ENCODE measurements around the gene CDH23.

DNA sequence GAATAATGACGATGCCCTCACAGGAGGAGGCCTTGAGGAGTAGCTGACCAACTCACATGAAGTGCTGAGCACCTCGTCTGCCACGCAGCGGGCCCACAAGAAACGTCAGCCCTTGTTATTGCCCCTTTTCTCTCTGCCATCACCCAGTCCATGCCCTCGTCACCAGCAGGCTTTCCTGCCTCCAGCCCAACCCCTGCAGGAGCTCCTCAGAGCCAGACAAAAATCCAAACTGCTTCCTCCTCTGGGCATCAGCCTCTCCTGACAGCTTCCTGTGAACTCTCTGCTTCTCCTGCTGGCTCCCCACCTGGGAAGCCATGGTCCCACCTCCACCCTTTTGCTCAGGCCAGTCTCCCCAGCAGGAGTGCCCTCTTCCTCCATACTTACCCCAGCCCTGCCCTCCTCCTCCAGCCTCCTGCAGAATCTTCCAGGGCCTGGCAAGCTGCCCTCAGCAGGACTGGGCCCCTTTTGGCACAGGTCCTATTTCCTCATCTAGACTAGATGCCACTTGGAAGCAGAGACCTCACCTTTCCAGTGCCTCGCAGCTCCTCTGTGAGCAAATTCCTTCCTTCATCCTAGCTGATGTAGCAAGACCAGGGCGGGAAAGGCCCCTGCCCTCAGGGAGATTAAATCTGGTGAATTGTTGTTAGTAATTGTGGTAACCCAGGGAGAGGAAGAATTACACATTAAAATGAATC lies 207.8 kb downstream of the CDH23 start:
- TF ChIP-seq, protein P1, sequence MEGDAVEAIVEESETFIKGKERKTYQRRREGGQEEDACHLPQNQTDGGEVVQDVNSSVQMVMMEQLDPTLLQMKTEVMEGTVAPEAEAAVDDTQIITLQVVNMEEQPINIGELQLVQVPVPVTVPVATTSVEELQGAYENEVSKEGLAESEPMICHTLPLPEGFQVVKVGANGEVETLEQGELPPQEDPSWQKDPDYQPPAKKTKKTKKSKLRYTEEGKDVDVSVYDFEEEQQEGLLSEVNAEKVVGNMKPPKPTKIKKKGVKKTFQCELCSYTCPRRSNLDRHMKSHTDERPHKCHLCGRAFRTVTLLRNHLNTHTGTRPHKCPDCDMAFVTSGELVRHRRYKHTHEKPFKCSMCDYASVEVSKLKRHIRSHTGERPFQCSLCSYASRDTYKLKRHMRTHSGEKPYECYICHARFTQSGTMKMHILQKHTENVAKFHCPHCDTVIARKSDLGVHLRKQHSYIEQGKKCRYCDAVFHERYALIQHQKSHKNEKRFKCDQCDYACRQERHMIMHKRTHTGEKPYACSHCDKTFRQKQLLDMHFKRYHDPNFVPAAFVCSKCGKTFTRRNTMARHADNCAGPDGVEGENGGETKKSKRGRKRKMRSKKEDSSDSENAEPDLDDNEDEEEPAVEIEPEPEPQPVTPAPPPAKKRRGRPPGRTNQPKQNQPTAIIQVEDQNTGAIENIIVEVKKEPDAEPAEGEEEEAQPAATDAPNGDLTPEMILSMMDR (conservative IDR thresholded peaks at IDR 0.05; ENCODE audit: low read length) = no peak
- no peak for TF ChIP-seq EZH2phosphoT487 (IDR thresholded peaks at IDR 0.05; ENCODE audit: borderline replicate concordance)

Measured in Loucy (cell line).